Fibroblast of villous mesenchyme (primary cell): ENCODE results near the gene MISP. TPM values are rescaled to one million over a fixed set of nuclear protein-coding genes. Genes with fewer than 3 reads are reported as not detected.
"Not testable (repeated sequence)": the region's sequence is repeated elsewhere in the genome, so short reads cannot be mapped to it uniquely, and the experiment has no call there.

Source experiments
- DNase-seq: peaks from one replicate; pipeline ENCODE4 v3.0.0-alpha.2; 2010; ENCODE audit warnings: low read depth
- H3K4me3 ChIP-seq: 2 replicates; pipeline ENCODE4 v1.5.1; 2011; ENCODE audit warnings: low read depth, mild to moderate bottlenecking, low read length
- total RNA-seq: library from RNA; depleted of rRNA; stranded (reverse); fragments of >200 nt; gene quantifications from 2 replicates; pipeline ENCODE4 v1.2.3, GENCODE V29; 2012
- TF ChIP-seq, protein P1 (sequence below): IDR thresholded peaks from 2 replicates; pipeline ENCODE4 v1.5.1; 2012; ENCODE audit warnings: low read depth, mild to moderate bottlenecking, low read length; ENCODE audit not compliant: insufficient read depth

Gene MISP
- total RNA-seq, 1 donor = 0.43 TPM

GRCh38 chr19:725461-726089 is 25.3 kb upstream of the MISP start:
- DNase-seq = no peak
- TF ChIP-seq, protein P1, sequence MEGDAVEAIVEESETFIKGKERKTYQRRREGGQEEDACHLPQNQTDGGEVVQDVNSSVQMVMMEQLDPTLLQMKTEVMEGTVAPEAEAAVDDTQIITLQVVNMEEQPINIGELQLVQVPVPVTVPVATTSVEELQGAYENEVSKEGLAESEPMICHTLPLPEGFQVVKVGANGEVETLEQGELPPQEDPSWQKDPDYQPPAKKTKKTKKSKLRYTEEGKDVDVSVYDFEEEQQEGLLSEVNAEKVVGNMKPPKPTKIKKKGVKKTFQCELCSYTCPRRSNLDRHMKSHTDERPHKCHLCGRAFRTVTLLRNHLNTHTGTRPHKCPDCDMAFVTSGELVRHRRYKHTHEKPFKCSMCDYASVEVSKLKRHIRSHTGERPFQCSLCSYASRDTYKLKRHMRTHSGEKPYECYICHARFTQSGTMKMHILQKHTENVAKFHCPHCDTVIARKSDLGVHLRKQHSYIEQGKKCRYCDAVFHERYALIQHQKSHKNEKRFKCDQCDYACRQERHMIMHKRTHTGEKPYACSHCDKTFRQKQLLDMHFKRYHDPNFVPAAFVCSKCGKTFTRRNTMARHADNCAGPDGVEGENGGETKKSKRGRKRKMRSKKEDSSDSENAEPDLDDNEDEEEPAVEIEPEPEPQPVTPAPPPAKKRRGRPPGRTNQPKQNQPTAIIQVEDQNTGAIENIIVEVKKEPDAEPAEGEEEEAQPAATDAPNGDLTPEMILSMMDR = no peak
- H3K4me3 ChIP-seq = no peak overlapping the region

GRCh38 chr19:726993-727956 is 23.6 kb upstream of the MISP start:
- no peak for DNase-seq
- H3K4me3 ChIP-seq = no peak overlapping the region
- TF ChIP-seq, protein P1 = no peak

- peak; percentile 71 for DNase-seq
- TF ChIP-seq, protein P1 = no peak
- no peak overlapping the region for H3K4me3 ChIP-seq
Observed at GRCh38 chr19:728011-728410, 22.9 kb upstream of the MISP start.

- DNase-seq, H3K4me3 ChIP-seq: not testable (repeated sequence)
Observed at GRCh38 chr19:729564-729963, 21.3 kb upstream of the MISP start.

GRCh38 chr19:729965-730668 is 20.8 kb upstream of the MISP start:
- no peak overlapping the region for H3K4me3 ChIP-seq
- TF ChIP-seq, protein P1 = no peak
- no peak for DNase-seq

DNA sequence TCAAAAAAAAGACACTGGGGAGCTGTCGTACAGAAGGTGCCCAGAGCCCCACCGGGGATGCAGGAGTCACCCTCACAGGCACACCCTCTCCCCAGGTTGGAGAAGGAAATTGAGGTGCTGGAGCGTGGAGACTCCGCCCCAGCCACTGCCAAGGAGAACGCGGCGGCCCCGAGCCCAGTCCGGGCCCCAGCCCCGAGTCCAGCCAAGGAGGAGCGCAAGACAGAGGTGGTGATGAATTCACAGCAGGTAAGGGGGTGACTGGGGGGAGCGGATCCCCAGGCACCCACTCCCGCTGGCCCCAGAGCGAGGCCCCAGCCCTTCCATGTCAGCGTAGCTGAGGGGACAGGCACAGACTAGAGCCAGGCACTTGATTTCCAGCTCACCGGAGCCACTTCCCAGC is 19.9 kb upstream of the MISP start:
- TF ChIP-seq, protein P1 = no peak
- H3K4me3 ChIP-seq = no peak overlapping the region
- DNase-seq = no peak
